AG04450 (cell line): ENCODE results near the gene LILRB2. TPM values are rescaled to one million over a fixed set of nuclear protein-coding genes. Genes with fewer than 3 reads are reported as not detected.

ENCODE experiments used
- CTCF ChIA-PET: fragments of 300-600, 350-600 bp; formaldehyde crosslinking; extraction: SDS; loops from one replicate; lab custom pipeline; 2022; ENCODE audit warnings: antibody characterized with exemption, inconsistent platforms; lab: Charles Lee
- POLR2A ChIA-PET: fragments of 350-600 bp; formaldehyde crosslinking; extraction: SDS; loops from one replicate; lab custom pipeline; 2021; ENCODE audit warnings: antibody characterized with exemption, inconsistent platforms; lab: Yijun Ruan, JAX
- DNase-seq: peaks from one replicate; pipeline ENCODE4 v3.0.0-alpha.2; 2011; ENCODE audit warnings: low read depth, low spot score
- H3K27ac ChIP-seq: one replicate; pipeline ENCODE4 v1.5.1; 2012; ENCODE audit warnings: low read depth, low read length, control low read depth
- H3K27me3 ChIP-seq: one replicate; pipeline ENCODE4 v1.6.0; 2012; ENCODE audit warnings: low read length; ENCODE audit not compliant: control insufficient read depth, insufficient read depth
- H3K4me3 ChIP-seq: 2 replicates; pipeline ENCODE4 v1.5.1; 2011; ENCODE audit warnings: mild to moderate bottlenecking, low read depth, low read length, control low read depth
- H3K9me3 ChIP-seq: 2 replicates; pipeline ENCODE4 v1.5.1; 2012; ENCODE audit warnings: low read length; ENCODE audit not compliant: control insufficient read depth, insufficient read depth
- CTCF ChIP-seq: IDR thresholded peaks from 2 replicates; pipeline ENCODE4 v1.5.1; 2011; ENCODE audit warnings: low read depth, low read length, control low read depth, inconsistent platforms
- polyA plus RNA-seq: library from polyadenylated mRNA; depleted of rRNA; stranded (reverse); fragments of >200 nt; gene quantifications from 2 replicates; pipeline ENCODE4 v1.2.3, GENCODE V29; 2011

LILRB2 gene
- polyA plus RNA-seq, 1 experiment: not detected

GRCh38 chr19:54317108-54317964 is 36.4 kb upstream of the LILRB2 start:
- H3K9me3 ChIP-seq: peaks cover 2% of the 10 kb centered on the region; the same call in 1 of the 2 replicates
- DNase-seq: no peak
- ChIA-PET POLR2A (interaction anchor here (0.7 kb wide), 1 partner anchor 64 kb away, joined by 3 read pairs; no protein-coding TSS in a partner anchor), CTCF (interaction anchor here (1.1 kb wide), 1 partner anchor 74 kb away, joined by 4 read pairs; no protein-coding TSS in a partner anchor)
- H3K27ac ChIP-seq: no peak overlapping the region
- TF ChIP-seq CTCF: no peak
- no peaks in the 10 kb centered on the region for H3K27me3 ChIP-seq
- no peak overlapping the region for H3K4me3 ChIP-seq

GRCh38 chr19:54316746-54317107 is 35.8 kb upstream of the LILRB2 start:
- no peak overlapping the region for H3K4me3 ChIP-seq
- no peak for DNase-seq
- no peaks in the 10 kb centered on the region for H3K27me3 ChIP-seq
- ChIA-PET POLR2A (interaction anchor here (0.7 kb wide), 1 partner anchor 65 kb away, joined by 3 read pairs; no protein-coding TSS in a partner anchor), CTCF (interaction anchor here (1.1 kb wide), 1 partner anchor 75 kb away, joined by 4 read pairs; no protein-coding TSS in a partner anchor)
- no peak overlapping the region for H3K27ac ChIP-seq
- no peak for TF ChIP-seq CTCF
- peaks cover 2% of the 10 kb centered on the region; the same call in 1 of the 2 replicates for H3K9me3 ChIP-seq

- peaks cover 2% of the 10 kb centered on the region; the same call in 1 of the 2 replicates for H3K9me3 ChIP-seq
- TF ChIP-seq CTCF: no peak
- H3K27me3 ChIP-seq: no peaks in the 10 kb centered on the region
- no peak overlapping the region for H3K27ac ChIP-seq
- ChIA-PET CTCF (no interaction called here), POLR2A (no interaction called here)
- DNase-seq: no peak
- H3K4me3 ChIP-seq: no peak overlapping the region
Measured at GRCh38 chr19:54315956-54316355, 35.0 kb upstream of the LILRB2 start.

GRCh38 chr19:54312436-54313377 is 31.8 kb upstream of the LILRB2 start, which contains the start of gene LILRA5:
Gene LILRA5, minus strand, starts transcription at chr19:54313166. Its CDS starts 147 bp downstream, at chr19:54313019.
- TF ChIP-seq CTCF: no peak
- no peak for DNase-seq
- POLR2A ChIA-PET: no interaction called here
- Histone ChIP-seq H3K27ac (no peak within 1 kb of the TSS), H3K4me3 (no peak within 1 kb of the TSS), H3K9me3 (no peaks in the 10 kb centered on the region; the same call in 1 of the 2 replicates), H3K27me3 (no peaks in the 10 kb centered on the region)
- CTCF ChIA-PET: interaction anchor here (1.4 kb wide), 1 partner anchor 12 kb away, joined by 3 read pairs; no protein-coding TSS in a partner anchor
